Calu3 (cell line): ENCODE results near the gene PDLIM4. TPM values are rescaled to one million over a fixed set of nuclear protein-coding genes. Genes with fewer than 3 reads are reported as not detected.

Source experiments
- BruUV-seq: library from RNA; stranded (reverse); fragments of 400-500 nt; replicated peaks from 2 replicates; lab custom pipeline; 2021; lab: Mats Ljungman, UMichigan
- CTCF ChIA-PET: fragments of 300-600 bp; sonication (Branson Sonifier 250); formaldehyde crosslinking; loops from one replicate; lab custom pipeline; 2022; ENCODE audit warnings: antibody characterized with exemption; lab: Charles Lee
- DNase-seq: peaks from one replicate; pipeline ENCODE4 v3.0.0; 2022
- H3K27ac Mint-ChIP-seq: one replicate; pipeline ENCODE4 v1.8.0; 2022; ENCODE audit warnings: mixed read lengths; ENCODE audit not compliant: unreplicated experiment
- H3K27me3 Mint-ChIP-seq: one replicate; pipeline ENCODE4 v1.8.0; 2022; ENCODE audit warnings: mixed read lengths; ENCODE audit not compliant: unreplicated experiment
- H3K36me3 Mint-ChIP-seq: one replicate; pipeline ENCODE4 v1.8.0; 2022; ENCODE audit warnings: mild to moderate bottlenecking, moderate library complexity, mixed read lengths; ENCODE audit not compliant: insufficient read depth, unreplicated experiment
- H3K4me1 Mint-ChIP-seq: one replicate; pipeline ENCODE4 v1.8.0; 2022; ENCODE audit warnings: mild to moderate bottlenecking, low read depth, mixed read lengths; ENCODE audit not compliant: unreplicated experiment
- H3K4me3 Mint-ChIP-seq: one replicate; pipeline ENCODE4 v1.8.0; 2022; ENCODE audit warnings: mild to moderate bottlenecking, low read depth, moderate library complexity, mixed read lengths; ENCODE audit not compliant: unreplicated experiment
- H3K9me3 Mint-ChIP-seq: one replicate; pipeline ENCODE4 v1.8.0; 2022; ENCODE audit warnings: low read depth, mixed read lengths; ENCODE audit not compliant: unreplicated experiment
- intact Hi-C: fragments of 100-400 bp; cut with micrococcal nuclease; formaldehyde crosslinking; loops from one replicate; pipeline ENCODE4 v1.10.0; 2022; ENCODE audit not compliant: unreplicated experiment
- total RNA-seq: library from RNA; stranded (reverse); gene quantifications from 2 replicates; pipeline ENCODE4 v1.2.3, GENCODE V29; 2022
- TF ChIP-seq, protein P1 (sequence below): fragments of 200-600 bp; IDR thresholded peaks from one replicate; pipeline ENCODE4 v1.8.0; 2022; ENCODE audit warnings: antibody characterized with exemption; ENCODE audit not compliant: unreplicated experiment

Gene PDLIM4
- total RNA-seq, 1 experiment from 2014 or later = 20.8 TPM

DNA sequence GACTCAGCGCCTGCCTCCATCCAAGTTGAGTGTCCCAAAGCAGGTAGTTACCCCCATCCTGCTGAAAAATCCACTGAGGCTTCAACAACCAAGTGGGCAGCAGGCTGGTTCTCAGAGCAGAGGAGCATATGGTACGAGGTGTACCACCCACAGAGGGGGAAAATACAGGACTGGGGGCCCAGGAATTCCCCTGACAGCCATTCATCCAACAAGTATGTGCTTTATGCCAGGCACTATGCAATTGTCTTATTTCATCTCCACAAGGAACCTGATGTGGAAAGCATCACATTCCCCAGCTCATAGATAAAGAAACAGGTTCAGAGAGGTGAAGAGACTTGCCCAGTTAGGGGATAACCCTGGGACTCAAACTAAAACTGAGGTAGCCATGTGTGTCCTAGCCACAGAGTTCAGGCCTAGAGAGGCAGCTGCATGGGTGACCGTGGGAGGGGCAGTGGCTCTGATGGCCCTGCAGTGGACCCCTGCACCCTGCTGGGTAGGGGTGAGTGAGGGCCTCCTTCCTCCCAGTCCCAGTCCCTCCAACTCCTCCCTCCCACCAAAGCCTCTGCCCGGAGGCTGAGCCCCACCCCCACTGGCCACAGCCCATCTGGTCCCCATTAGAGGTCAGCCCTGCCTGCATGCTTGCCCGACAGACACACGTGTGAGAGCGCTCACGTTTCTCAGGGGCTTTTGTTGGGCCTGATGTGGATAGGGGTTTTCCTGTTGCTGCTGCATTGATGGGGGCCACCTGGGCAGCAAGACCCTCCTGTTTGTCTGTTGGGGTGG is 11.5 kb downstream of the PDLIM4 start:
- no TSS peak for BruUV-seq
- Mint-ChIP-seq H3K27ac (no peak overlapping the region), H3K9me3 (no peaks in the 10 kb centered on the region), H3K27me3 (no peaks in the 10 kb centered on the region), H3K36me3 (peaks cover 4% of the 10 kb centered on the region), H3K4me3 (no peak overlapping the region), H3K4me1 (peaks cover 50% of the 10 kb centered on the region)
- CTCF ChIA-PET = no interaction called here
- TF ChIP-seq, protein P1, sequence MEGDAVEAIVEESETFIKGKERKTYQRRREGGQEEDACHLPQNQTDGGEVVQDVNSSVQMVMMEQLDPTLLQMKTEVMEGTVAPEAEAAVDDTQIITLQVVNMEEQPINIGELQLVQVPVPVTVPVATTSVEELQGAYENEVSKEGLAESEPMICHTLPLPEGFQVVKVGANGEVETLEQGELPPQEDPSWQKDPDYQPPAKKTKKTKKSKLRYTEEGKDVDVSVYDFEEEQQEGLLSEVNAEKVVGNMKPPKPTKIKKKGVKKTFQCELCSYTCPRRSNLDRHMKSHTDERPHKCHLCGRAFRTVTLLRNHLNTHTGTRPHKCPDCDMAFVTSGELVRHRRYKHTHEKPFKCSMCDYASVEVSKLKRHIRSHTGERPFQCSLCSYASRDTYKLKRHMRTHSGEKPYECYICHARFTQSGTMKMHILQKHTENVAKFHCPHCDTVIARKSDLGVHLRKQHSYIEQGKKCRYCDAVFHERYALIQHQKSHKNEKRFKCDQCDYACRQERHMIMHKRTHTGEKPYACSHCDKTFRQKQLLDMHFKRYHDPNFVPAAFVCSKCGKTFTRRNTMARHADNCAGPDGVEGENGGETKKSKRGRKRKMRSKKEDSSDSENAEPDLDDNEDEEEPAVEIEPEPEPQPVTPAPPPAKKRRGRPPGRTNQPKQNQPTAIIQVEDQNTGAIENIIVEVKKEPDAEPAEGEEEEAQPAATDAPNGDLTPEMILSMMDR = no peak
- intact Hi-C loops = no loop called here
- no peak for DNase-seq

DNA sequence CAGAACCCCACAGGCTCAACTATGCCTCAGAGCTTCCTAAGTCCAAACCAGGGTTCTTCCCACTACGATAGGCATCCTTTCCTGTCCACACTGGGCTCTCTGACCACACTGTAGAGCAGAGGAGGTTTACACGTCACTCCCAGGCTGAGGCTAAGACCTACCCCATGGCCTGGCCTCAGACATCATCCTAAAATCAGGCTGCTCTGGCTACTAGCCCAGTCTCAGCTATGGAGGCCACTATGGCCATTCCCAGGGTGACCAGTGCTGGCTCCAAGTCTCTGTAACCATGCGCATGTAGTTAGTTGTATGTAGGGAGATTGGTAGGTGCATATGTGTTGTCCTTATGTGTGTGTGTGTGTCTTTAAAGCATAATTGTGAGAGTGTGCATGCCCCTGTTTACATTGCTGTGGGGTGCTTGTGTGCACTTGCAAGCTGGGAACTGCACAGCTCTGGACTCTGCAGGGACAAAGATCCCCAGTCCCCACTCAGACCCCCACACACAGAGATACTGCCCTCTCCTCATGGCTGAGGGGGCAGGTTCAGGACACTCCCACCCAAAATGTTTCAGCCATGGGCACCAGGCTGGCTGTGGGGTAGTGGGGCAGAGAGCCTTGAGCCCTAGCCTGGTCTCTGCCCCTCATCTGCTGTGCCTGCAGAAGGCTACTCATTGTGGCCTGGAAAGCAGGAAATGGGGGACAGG is 12.3 kb downstream of the PDLIM4 start:
- no TSS peak for BruUV-seq
- H3K4me1 Mint-ChIP-seq = peaks cover 46% of the 10 kb centered on the region
- CTCF ChIA-PET = no interaction called here
- intact Hi-C loops = no loop called here
- no peak for DNase-seq
- no peaks in the 10 kb centered on the region for H3K9me3 Mint-ChIP-seq
- H3K36me3 Mint-ChIP-seq = peaks cover under 1% of the 10 kb centered on the region
- TF ChIP-seq, protein P1 = no peak
- no peak overlapping the region for H3K4me3 Mint-ChIP-seq
- H3K27me3 Mint-ChIP-seq = no peaks in the 10 kb centered on the region
- H3K27ac Mint-ChIP-seq = no peak overlapping the region

DNA sequence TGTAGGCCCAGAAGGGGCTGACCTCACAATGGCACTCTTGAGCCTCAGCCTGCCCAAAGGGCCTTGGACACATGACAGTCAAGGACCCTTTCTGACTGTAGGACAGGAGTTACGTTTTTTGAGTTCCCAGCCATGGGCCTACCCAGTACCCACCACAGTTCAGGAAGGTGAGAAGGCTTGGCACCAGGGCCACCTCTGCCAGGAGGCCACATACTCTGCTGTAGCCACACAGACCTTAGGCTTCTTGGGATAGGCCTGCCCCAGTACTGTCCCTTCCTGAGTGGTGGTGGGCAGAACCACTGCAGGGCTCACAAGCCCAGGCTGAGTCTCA is 12.8 kb downstream of the PDLIM4 start:
- H3K4me1 Mint-ChIP-seq = peaks cover 41% of the 10 kb centered on the region
- no TSS peak for BruUV-seq
- H3K27me3 Mint-ChIP-seq = no peaks in the 10 kb centered on the region
- CTCF ChIA-PET = no interaction called here
- DNase-seq = no peak
- H3K9me3 Mint-ChIP-seq = no peaks in the 10 kb centered on the region
- H3K4me3 Mint-ChIP-seq = no peak overlapping the region
- no peak overlapping the region for H3K27ac Mint-ChIP-seq
- TF ChIP-seq, protein P1 = no peak
- intact Hi-C loops = no loop called here
- H3K36me3 Mint-ChIP-seq = no peaks in the 10 kb centered on the region

DNA sequence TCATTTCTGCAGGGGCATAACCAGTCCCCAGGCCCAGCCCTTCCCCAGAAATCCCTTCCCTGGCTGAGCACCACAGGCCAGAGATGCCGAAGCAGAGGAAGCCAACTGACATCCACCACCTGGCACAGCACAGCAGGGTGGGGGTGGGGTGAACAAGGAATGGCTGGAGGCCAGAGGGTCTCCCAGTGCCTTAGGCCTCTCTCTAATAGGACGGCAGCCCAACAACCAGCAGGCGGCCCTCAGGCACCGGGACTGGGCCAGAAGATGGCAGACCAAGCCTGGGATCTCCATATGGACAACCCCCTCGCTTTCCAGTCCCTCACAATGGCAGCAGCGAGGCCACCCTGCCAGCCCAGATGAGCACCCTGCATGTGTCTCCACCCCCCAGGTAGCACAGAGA is 13.2 kb downstream of the PDLIM4 start:
- no TSS peak for BruUV-seq
- Mint-ChIP-seq H3K36me3 (no peaks in the 10 kb centered on the region), H3K27me3 (no peaks in the 10 kb centered on the region), H3K4me1 (peaks cover 37% of the 10 kb centered on the region), H3K4me3 (no peak overlapping the region), H3K9me3 (no peaks in the 10 kb centered on the region), H3K27ac (no peak overlapping the region)
- TF ChIP-seq, protein P1 = no peak
- no peak for DNase-seq
- CTCF ChIA-PET = no interaction called here
- intact Hi-C loops = no loop called here
